Fibroblast of lung (primary cell): ENCODE data around the gene KCNK7.

Experiments used
- CTCF ChIP-seq, 2 donors: IDR thresholded peaks in 1 of 2; conservative IDR thresholded peaks in 1 of 2; 1 replicate in 1 of 2; 2 replicates in 1 of 2; pipeline ENCODE4 v1.5.1; 2011 to 2012; ENCODE audit warnings: low read length in 2 of 2, control low read depth in 1 of 2, inconsistent platforms in 1 of 2, low read depth in 1 of 2, mild to moderate bottlenecking in 1 of 2
- EZH2 ChIP-seq: IDR thresholded peaks from 2 replicates; pipeline ENCODE4 v1.5.1; 2012; ENCODE audit warnings: low read length, control low read depth, mild to moderate bottlenecking; ENCODE audit errors: missing control alignments

- TF ChIP-seq CTCF (conservative IDR thresholded peaks at IDR 0.05 in 1 of 2, IDR thresholded peaks at IDR 0.05 in 1 of 2; ENCODE audit: low read depth in 1 of 2, low read length in 2 of 2): no peak
- TF ChIP-seq EZH2: no peak
Observed at GRCh38 chr11:65595543-65596281, at the start of gene KCNK7.
